IPS-18a (cell line): ENCODE measurements around the gene PTPN1.

Experiments
- H3K27ac ChIP-seq: one replicate; pipeline ENCODE4 v1.5.1; 2013; ENCODE audit warnings: low read length
- H3K27me3 ChIP-seq: one replicate; pipeline ENCODE4 v1.6.1; 2013; ENCODE audit warnings: mild to moderate bottlenecking, low read length; ENCODE audit not compliant: control insufficient read depth, insufficient read depth
- H3K36me3 ChIP-seq: one replicate; pipeline ENCODE4 v1.6.1; 2013; ENCODE audit warnings: low read depth, low read length; ENCODE audit not compliant: control insufficient read depth
- H3K4me1 ChIP-seq: one replicate; pipeline ENCODE4 v1.6.1; 2013; ENCODE audit warnings: low read depth, low read length; ENCODE audit not compliant: control insufficient read depth
- H3K4me3 ChIP-seq: one replicate; pipeline ENCODE4 v1.5.1; 2013; ENCODE audit warnings: low read length
- H3K9ac ChIP-seq: one replicate; pipeline ENCODE4 v1.6.1; 2013; ENCODE audit warnings: mild to moderate bottlenecking, low read length, moderate library complexity
- H3K9me3 ChIP-seq: one replicate; pipeline ENCODE4 v1.6.1; 2013; ENCODE audit warnings: low read depth, low read length; ENCODE audit not compliant: control insufficient read depth

Gene PTPN1

GRCh38 chr20:50555662-50556061, 45.5 kb downstream of the PTPN1 start:
- Histone ChIP-seq H3K27me3 (no peaks in the 10 kb centered on the region), H3K4me3 (no peak overlapping the region), H3K4me1 (no peaks in the 10 kb centered on the region), H3K36me3 (no peaks in the 10 kb centered on the region), H3K27ac (no peak overlapping the region), H3K9me3 (no peaks in the 10 kb centered on the region), H3K9ac (no peak overlapping the region)

GRCh38 chr20:50557549-50558134, 47.5 kb downstream of the PTPN1 start:
- peaks cover 3% of the 10 kb centered on the region for H3K36me3 ChIP-seq
- H3K9me3 ChIP-seq: no peaks in the 10 kb centered on the region
- H3K4me1 ChIP-seq: no peaks in the 10 kb centered on the region
- no peak overlapping the region for H3K9ac ChIP-seq
- no peaks in the 10 kb centered on the region for H3K27me3 ChIP-seq
- no peak overlapping the region for H3K27ac ChIP-seq
- H3K4me3 ChIP-seq: no peak overlapping the region

- Histone ChIP-seq H3K36me3 (peaks cover 9% of the 10 kb centered on the region), H3K27ac (no peak overlapping the region), H3K9me3 (no peaks in the 10 kb centered on the region), H3K9ac (no peak overlapping the region), H3K4me1 (no peaks in the 10 kb centered on the region), H3K4me3 (no peak overlapping the region), H3K27me3 (no peaks in the 10 kb centered on the region)
These were observed 48.3 kb downstream of the PTPN1 start for GRCh38 chr20:50558483-50558925.

GRCh38 chr20:50559149-50559548, 49.0 kb downstream of the PTPN1 start:
- Histone ChIP-seq H3K4me1 (no peaks in the 10 kb centered on the region), H3K4me3 (no peak overlapping the region), H3K27me3 (no peaks in the 10 kb centered on the region), H3K27ac (no peak overlapping the region), H3K9ac (no peak overlapping the region), H3K9me3 (no peaks in the 10 kb centered on the region), H3K36me3 (peaks cover 9% of the 10 kb centered on the region)

GRCh38 chr20:50559856-50560638, 49.9 kb downstream of the PTPN1 start:
- Histone ChIP-seq H3K36me3 (peaks cover 9% of the 10 kb centered on the region), H3K27ac (no peak overlapping the region), H3K9me3 (no peaks in the 10 kb centered on the region), H3K4me3 (no peak overlapping the region), H3K4me1 (no peaks in the 10 kb centered on the region), H3K9ac (no peak overlapping the region), H3K27me3 (no peaks in the 10 kb centered on the region)

- no peaks in the 10 kb centered on the region for H3K4me1 ChIP-seq
- H3K27ac ChIP-seq: no peak overlapping the region
- H3K9ac ChIP-seq: no peak overlapping the region
These were observed 50.7 kb downstream of the PTPN1 start for GRCh38 chr20:50560867-50561266.

GRCh38 chr20:50561379-50562078, 51.3 kb downstream of the PTPN1 start:
- Histone ChIP-seq H3K27ac (no peak overlapping the region), H3K9ac (no peak overlapping the region), H3K36me3 (peaks cover 9% of the 10 kb centered on the region), H3K4me3 (no peak overlapping the region), H3K27me3 (no peaks in the 10 kb centered on the region), H3K9me3 (no peaks in the 10 kb centered on the region), H3K4me1 (no peaks in the 10 kb centered on the region)

More at GRCh38 chr20:50560867-50561266, 50.7 kb downstream of the PTPN1 start:
- peaks cover 9% of the 10 kb centered on the region for H3K36me3 ChIP-seq
- no peaks in the 10 kb centered on the region for H3K27me3 ChIP-seq
- no peaks in the 10 kb centered on the region for H3K9me3 ChIP-seq
- no peak overlapping the region for H3K4me3 ChIP-seq

GRCh38 chr20:50562262-50562701, 52.1 kb downstream of the PTPN1 start:
- H3K27me3 ChIP-seq: no peaks in the 10 kb centered on the region
- H3K36me3 ChIP-seq: peaks cover 9% of the 10 kb centered on the region
- H3K9me3 ChIP-seq: no peaks in the 10 kb centered on the region
- no peak overlapping the region for H3K9ac ChIP-seq
- H3K4me3 ChIP-seq: no peak overlapping the region
- no peak overlapping the region for H3K27ac ChIP-seq
- H3K4me1 ChIP-seq: no peaks in the 10 kb centered on the region

GRCh38 chr20:50563133-50563944, 53.2 kb downstream of the PTPN1 start:
- no peaks in the 10 kb centered on the region for H3K9me3 ChIP-seq
- no peaks in the 10 kb centered on the region for H3K4me1 ChIP-seq
- no peak overlapping the region for H3K27ac ChIP-seq

GRCh38 chr20:50565383-50565782, 55.2 kb downstream of the PTPN1 start:
- Histone ChIP-seq H3K4me3 (no peak overlapping the region), H3K9ac (no peak overlapping the region), H3K27ac (no peak overlapping the region), H3K4me1 (no peaks in the 10 kb centered on the region), H3K9me3 (no peaks in the 10 kb centered on the region), H3K27me3 (no peaks in the 10 kb centered on the region), H3K36me3 (peaks cover 24% of the 10 kb centered on the region)

More at GRCh38 chr20:50563133-50563944, 53.2 kb downstream of the PTPN1 start:
- no peak overlapping the region for H3K4me3 ChIP-seq
- H3K27me3 ChIP-seq: no peaks in the 10 kb centered on the region
- peaks cover 13% of the 10 kb centered on the region for H3K36me3 ChIP-seq
- no peak overlapping the region for H3K9ac ChIP-seq

- no peak overlapping the region for H3K27ac ChIP-seq
- no peak overlapping the region for H3K9ac ChIP-seq
- no peaks in the 10 kb centered on the region for H3K4me1 ChIP-seq
- peaks cover 24% of the 10 kb centered on the region for H3K36me3 ChIP-seq
- no peaks in the 10 kb centered on the region for H3K9me3 ChIP-seq
- no peaks in the 10 kb centered on the region for H3K27me3 ChIP-seq
- H3K4me3 ChIP-seq: no peak overlapping the region
These were observed 55.7 kb downstream of the PTPN1 start for GRCh38 chr20:50565871-50566270.
